Endometrium (tissue), 2 donors: ENCODE measurements around the gene PCID2.

Source experiments
- FAIRE-seq: peaks from 2 replicates; lab custom pipeline; 2012; peaks lifted over from hg19 to GRCh38; lab: Jason Lieb, UNC
- donor health status: control.
- donor health status: control.

Gene PCID2

GRCh38 chr13:113219256-113219940, 10.9 kb upstream of the PCID2 start:
- no peak for FAIRE-seq

- no peak for FAIRE-seq
These were observed 10.1 kb upstream of the PCID2 start for GRCh38 chr13:113218586-113218985.

- no peak for FAIRE-seq
These were observed 8.0 kb upstream of the PCID2 start for GRCh38 chr13:113216254-113217048.

- FAIRE-seq = no peak
These were observed 3.3 kb upstream of the PCID2 start for GRCh38 chr13:113211774-113212173.

GRCh38 chr13:113210833-113211232, 2.4 kb upstream of the PCID2 start:
- FAIRE-seq = no peak

- no peak for FAIRE-seq
These were observed 1.4 kb upstream of the PCID2 start for GRCh38 chr13:113209759-113210421.

GRCh38 chr13:113209336-113209758, 878 bp upstream of the PCID2 start, which contains the start of gene CUL4A:
Gene CUL4A (plus strand): TSS chr13:113209613. CDS start chr13:113209628, 15 bp downstream.
- FAIRE-seq = no peak

GRCh38 chr13:113207890-113208420, 514 bp downstream of the PCID2 start:
- no peak for FAIRE-seq

- no peak for FAIRE-seq
These were observed 1.0 kb downstream of the PCID2 start for GRCh38 chr13:113207460-113207859.

- FAIRE-seq = no peak
These were observed 3.0 kb downstream of the PCID2 start for GRCh38 chr13:113205428-113205931.

- no peak for FAIRE-seq
These were observed 4.1 kb downstream of the PCID2 start for GRCh38 chr13:113204378-113204734.

- FAIRE-seq = no peak
These were observed 4.7 kb downstream of the PCID2 start for GRCh38 chr13:113203507-113204377.

- no peak for FAIRE-seq
These were observed 5.6 kb downstream of the PCID2 start for GRCh38 chr13:113202912-113203311.

GRCh38 chr13:113201815-113202214, 6.7 kb downstream of the PCID2 start:
- FAIRE-seq = no peak

GRCh38 chr13:113196970-113197737, 11.3 kb downstream of the PCID2 start:
- no peak for FAIRE-seq

- no peak for FAIRE-seq
These were observed 13.1 kb downstream of the PCID2 start for GRCh38 chr13:113195360-113195759.

- FAIRE-seq = no peak
These were observed 15.6 kb downstream of the PCID2 start for GRCh38 chr13:113192902-113193301.

GRCh38 chr13:113192279-113192678, 16.2 kb downstream of the PCID2 start:
- no peak for FAIRE-seq

- FAIRE-seq = no peak
These were observed 18.3 kb downstream of the PCID2 start for GRCh38 chr13:113190181-113190580.

- no peak for FAIRE-seq
These were observed 20.4 kb downstream of the PCID2 start for GRCh38 chr13:113187883-113188665.
